ES-I3 (cell line): ENCODE results near the gene TSFM.
"Not testable (repeated sequence)": the region's sequence is repeated elsewhere in the genome, so short reads cannot be mapped to it uniquely, and the experiment has no call there.

Experiments used
- H3K36me3 ChIP-seq: 2 replicates; pipeline ENCODE4 v1.6.1; 2013; ENCODE audit warnings: mild to moderate bottlenecking, low read length, control low read depth, moderate library complexity; ENCODE audit not compliant: insufficient read depth
- H3K4me1 ChIP-seq: 2 replicates; pipeline ENCODE4 v1.6.1; 2013; ENCODE audit warnings: mild to moderate bottlenecking, control low read depth, low read length; ENCODE audit not compliant: insufficient read depth
- H3K9ac ChIP-seq: 2 replicates; pipeline ENCODE4 v1.6.1; 2013; ENCODE audit warnings: low read depth, mild to moderate bottlenecking, low read length, moderate library complexity
- H3K9me3 ChIP-seq: 2 replicates; pipeline ENCODE4 v1.6.1; 2013; ENCODE audit warnings: mild to moderate bottlenecking, low read length, moderate library complexity; ENCODE audit not compliant: control insufficient read depth, insufficient read depth

TSFM gene

DNA sequence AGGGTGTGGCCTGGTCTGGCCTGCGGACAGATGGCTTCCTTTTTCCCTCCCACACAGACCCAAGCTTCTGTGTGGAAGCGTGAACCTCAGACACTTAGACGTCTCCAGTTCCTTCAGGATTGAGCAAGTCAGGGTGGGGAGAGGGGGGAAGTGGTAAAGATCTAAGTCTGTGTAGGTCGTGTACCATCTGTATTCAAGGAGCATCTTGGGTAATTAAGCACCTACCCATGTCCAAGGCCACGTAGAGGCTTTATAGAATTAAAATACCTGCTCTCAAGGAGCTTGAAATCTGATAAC is 34.2 kb downstream of the TSFM start:
- Histone ChIP-seq H3K9ac (no peak overlapping the region), H3K9me3 (no peaks in the 10 kb centered on the region), H3K4me1 (no peaks in the 10 kb centered on the region), H3K36me3 (no peaks in the 10 kb centered on the region)

DNA sequence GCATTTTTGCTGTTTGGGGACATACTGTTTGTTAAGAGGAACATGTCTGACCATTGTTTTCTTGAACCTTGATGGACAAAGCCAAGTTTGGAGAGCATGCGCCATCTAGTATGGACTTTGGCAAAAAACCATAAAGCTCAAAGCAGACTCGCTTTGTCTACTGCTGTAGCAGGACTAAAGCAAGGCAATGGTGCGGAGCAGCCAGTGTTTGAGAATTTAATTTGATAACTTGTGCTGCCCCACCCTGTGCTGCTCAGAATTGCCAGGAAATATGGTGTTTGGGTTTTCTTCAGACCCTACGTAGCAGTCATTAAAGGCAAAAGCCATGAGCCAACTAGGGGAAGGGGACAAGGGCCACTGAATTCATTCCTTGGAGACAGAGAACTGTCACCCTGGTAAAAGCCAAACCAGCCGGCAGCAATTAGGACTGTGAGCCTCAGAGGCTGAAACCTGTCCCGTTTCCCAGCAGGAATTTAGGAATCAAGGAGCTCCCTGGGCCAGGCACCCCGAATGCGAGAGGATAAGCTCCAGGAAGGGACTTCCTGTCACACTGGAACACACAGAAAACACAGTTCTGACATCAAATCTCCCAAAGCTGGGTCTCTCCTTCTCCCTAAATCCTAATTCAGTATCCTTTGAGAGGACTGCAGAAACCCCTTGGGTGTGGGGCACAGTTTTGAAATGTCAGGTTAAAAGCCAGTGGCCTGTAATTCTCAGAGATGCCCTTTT is 34.8 kb downstream of the TSFM start:
- no peak overlapping the region for H3K9ac ChIP-seq
- H3K9me3 ChIP-seq = no peaks in the 10 kb centered on the region
- no peaks in the 10 kb centered on the region for H3K36me3 ChIP-seq
- no peaks in the 10 kb centered on the region for H3K4me1 ChIP-seq

GRCh38 chr12:57817990-57818331 is 35.4 kb downstream of the TSFM start:
- not testable (repeated sequence) for H3K4me1 ChIP-seq, H3K9me3 ChIP-seq, H3K36me3 ChIP-seq, H3K9ac ChIP-seq

- H3K36me3 ChIP-seq, H3K9ac ChIP-seq, H3K4me1 ChIP-seq, H3K9me3 ChIP-seq: not testable (repeated sequence)
Observed at GRCh38 chr12:57820119-57820518, 37.5 kb downstream of the TSFM start.

- not testable (repeated sequence) for H3K4me1 ChIP-seq, H3K9ac ChIP-seq, H3K36me3 ChIP-seq, H3K9me3 ChIP-seq
Observed at GRCh38 chr12:57821015-57821414, 38.4 kb downstream of the TSFM start.

- Histone ChIP-seq H3K9me3 (no peaks in the 10 kb centered on the region), H3K9ac (no peak overlapping the region), H3K4me1 (no peaks in the 10 kb centered on the region), H3K36me3 (0 out of 2 replicates have a peak, but pooled peaks cover 4% of the 10 kb centered on the region)
Observed at GRCh38 chr12:57821474-57822214, 39.1 kb downstream of the TSFM start.

DNA sequence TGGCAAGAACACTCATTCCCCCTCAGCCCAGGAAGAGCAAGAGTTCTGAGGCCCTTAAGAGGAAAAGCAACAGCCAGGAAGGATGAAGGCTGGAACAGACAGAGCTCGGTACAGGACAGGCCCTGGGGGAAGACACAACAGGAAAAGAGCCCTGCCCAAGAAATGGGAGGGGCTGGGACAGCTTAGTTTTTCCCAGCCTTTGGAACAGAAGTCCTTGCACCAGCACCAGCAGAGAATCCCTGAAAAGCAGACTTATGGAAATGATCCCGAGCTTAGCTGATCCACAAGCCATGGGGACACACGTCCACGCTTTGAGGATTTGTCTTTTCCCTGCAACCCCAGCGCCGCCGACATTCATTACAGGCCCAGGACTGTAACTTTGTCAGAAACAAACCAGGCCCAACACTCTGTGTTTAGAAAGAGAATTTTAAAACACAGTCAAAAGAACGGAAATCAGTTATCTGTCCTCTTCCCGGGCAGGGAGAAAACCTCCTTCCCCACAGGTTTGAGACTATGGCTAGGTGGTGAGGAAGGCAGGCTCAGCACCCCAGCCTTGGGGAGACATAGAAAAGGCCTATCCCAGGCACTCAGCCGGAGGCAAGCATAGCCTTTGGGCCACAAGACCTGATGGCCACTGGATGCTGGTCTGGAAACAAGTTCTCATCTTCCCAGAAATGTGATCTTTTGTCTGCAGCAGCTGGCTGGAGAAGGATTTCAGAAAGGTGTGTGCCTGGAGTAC is 40.0 kb downstream of the TSFM start:
- Histone ChIP-seq H3K9me3 (no peaks in the 10 kb centered on the region), H3K36me3 (peaks cover 11% of the 10 kb centered on the region), H3K4me1 (no peaks in the 10 kb centered on the region), H3K9ac (no peak overlapping the region)

GRCh38 chr12:57823131-57823907 is 40.7 kb downstream of the TSFM start:
- Histone ChIP-seq H3K9ac (no peak overlapping the region), H3K36me3 (peaks cover 15% of the 10 kb centered on the region), H3K9me3 (no peaks in the 10 kb centered on the region), H3K4me1 (no peaks in the 10 kb centered on the region)

- Histone ChIP-seq H3K36me3 (peaks cover 23% of the 10 kb centered on the region), H3K4me1 (no peaks in the 10 kb centered on the region), H3K9ac (no peak overlapping the region), H3K9me3 (no peaks in the 10 kb centered on the region)
Observed at GRCh38 chr12:57823908-57824640, 41.5 kb downstream of the TSFM start.

GRCh38 chr12:57825451-57825850 is 42.9 kb downstream of the TSFM start:
- H3K4me1 ChIP-seq = no peaks in the 10 kb centered on the region
- peaks cover 24% of the 10 kb centered on the region for H3K36me3 ChIP-seq
- no peaks in the 10 kb centered on the region for H3K9me3 ChIP-seq
- H3K9ac ChIP-seq = no peak overlapping the region

DNA sequence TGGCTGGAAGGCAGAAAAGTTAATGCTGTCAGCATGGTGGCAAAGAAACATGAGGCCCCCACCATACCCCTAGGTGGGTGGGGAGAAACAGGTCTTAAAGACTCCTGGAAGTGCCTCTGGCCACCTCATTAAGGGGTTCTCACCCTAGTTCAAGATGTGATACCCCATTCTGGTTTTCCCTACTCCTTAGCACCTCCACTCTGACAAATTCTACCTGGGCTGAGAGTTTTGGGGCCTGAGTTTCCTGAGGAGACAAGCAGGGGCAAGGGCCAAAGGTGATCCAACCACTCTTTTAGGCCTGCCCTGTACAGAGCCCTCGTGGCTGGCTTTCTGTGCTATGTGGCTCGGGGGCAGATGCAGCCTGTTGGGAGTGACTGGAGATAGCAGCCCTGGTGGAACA is 43.8 kb downstream of the TSFM start:
- Histone ChIP-seq H3K9ac (no peak overlapping the region), H3K36me3 (peaks cover 24% of the 10 kb centered on the region), H3K4me1 (no peaks in the 10 kb centered on the region), H3K9me3 (no peaks in the 10 kb centered on the region)

DNA sequence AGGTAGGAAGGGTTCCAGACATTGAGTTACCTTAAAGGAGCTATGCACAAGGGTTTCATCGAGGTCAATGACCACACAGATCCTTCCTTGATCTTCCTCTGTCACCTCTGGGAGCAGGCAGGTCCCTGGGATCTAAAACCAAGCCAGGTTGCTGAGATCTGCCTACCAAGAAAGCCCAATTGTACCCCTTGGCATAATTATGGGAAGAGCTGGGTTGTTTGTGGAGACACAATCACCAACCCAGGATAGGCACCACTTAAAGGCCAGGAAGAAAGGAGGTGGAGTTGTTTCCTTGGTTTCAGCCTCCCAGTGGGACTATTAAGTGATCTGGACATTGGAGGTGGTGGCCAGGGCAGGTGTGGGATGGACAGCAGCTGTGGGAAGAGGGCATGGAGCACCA is 44.4 kb downstream of the TSFM start:
- Histone ChIP-seq H3K4me1 (peaks cover 5% of the 10 kb centered on the region; the same call in 1 of the 2 replicates), H3K36me3 (peaks cover 24% of the 10 kb centered on the region), H3K9me3 (no peaks in the 10 kb centered on the region), H3K9ac (no peak overlapping the region)

DNA sequence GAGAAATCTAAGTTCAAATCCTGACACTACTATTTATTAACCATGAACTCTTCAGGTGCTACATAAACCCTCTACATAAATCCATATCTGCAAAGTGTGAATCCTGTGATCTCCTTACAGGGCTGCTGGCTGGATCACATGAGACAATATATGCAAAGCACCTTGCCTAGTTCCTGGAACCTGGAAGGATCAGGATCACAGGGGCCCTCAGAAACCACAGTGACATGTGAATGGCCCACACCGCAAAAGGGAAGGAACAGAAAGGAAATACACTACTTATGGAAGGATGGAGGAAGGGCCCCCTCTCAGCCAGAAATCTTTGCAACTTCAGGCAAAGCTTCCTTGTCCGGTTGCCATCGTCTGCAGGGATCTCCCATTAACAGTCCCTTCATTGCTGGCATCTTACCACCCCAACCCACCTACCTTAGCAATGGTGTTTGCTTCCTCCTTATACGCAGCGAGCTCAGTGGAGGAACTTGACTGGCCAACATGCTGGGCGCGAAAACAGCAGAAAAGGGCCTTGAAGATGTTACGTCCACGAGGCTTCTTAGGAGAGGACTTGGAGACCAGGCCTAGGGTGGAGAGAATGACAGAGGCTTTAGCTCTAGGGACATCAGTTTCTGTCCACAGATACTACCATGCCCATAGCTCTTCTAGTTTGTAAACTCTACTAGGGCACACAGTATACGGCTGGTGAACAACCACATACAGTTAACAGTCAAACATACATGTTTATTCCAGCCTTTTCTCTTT is 46.6 kb downstream of the TSFM start:
- H3K9ac ChIP-seq = no peak overlapping the region
- no peaks in the 10 kb centered on the region for H3K9me3 ChIP-seq
- H3K4me1 ChIP-seq = peaks cover 25% of the 10 kb centered on the region
- peaks cover 24% of the 10 kb centered on the region for H3K36me3 ChIP-seq
